HepG2 (cell line): ENCODE data around the gene SERPIND1. TPM values are rescaled to one million over a fixed set of nuclear protein-coding genes. Genes with fewer than 3 reads are reported as not detected.

Source experiments
- ATAC-seq: fragments of 200-7000 bp; cut with Tn5 transposase; 3 replicates; pipeline ENCODE4 v1.9.1; 2020; ENCODE audit warnings: mild to moderate bottlenecking, moderate library complexity
- BruUV-seq: library from RNA; stranded (reverse); fragments of 400-500 nt; replicated peaks from 2 replicates; lab custom pipeline; 2021; lab: Mats Ljungman, UMichigan
- CTCF ChIA-PET: fragments of 300-600 bp; formaldehyde crosslinking; extraction: SDS; loops from one replicate; lab custom pipeline; 2021; ENCODE audit warnings: low total read pairs, inconsistent platforms, low intra/inter-chr PET ratio; lab: Yijun Ruan, JAX
- POLR2A ChIA-PET: fragments of 350-600 bp; sonication (Branson Sonifier 250); formaldehyde crosslinking; loops from one replicate; lab custom pipeline; 2020; ENCODE audit warnings: antibody characterized with exemption, inconsistent platforms; lab: Yijun Ruan, JAX
- DNase-seq: peaks from one replicate; pipeline ENCODE4 v3.0.0-alpha.2; 2015; ENCODE audit warnings: low spot score
- FAIRE-seq: peaks from 3 replicates; lab custom pipeline; 2011; peaks lifted over from hg19 to GRCh38; lab: Jason Lieb, UNC
- H2AFZ ChIP-seq: one replicate; pipeline ENCODE4 v1.6.1; 2011; ENCODE audit warnings: low read length, inconsistent platforms
- H3K27ac ChIP-seq: fragments of 300-600 bp; 3 replicates; pipeline ENCODE4 v1.8.0; 2011; ENCODE audit warnings: mixed run types, mild to moderate bottlenecking, mixed read lengths, low read length, inconsistent platforms; ENCODE audit not compliant: insufficient read depth; ENCODE audit errors: extremely low read length
- H3K27me3 ChIP-seq, 2 experiments: fragments of 200-600 bp in 1 of 2; 2 replicates in 1 of 2; 3 replicates in 1 of 2; pipeline versions ENCODE4 v1.6.0 to v1.8.0; 2011; ENCODE audit warnings: low read length in 2 of 2, mild to moderate bottlenecking in 2 of 2, moderate library complexity in 2 of 2, inconsistent platforms in 1 of 2; ENCODE audit not compliant: insufficient read depth in 2 of 2, control insufficient read depth in 1 of 2
- H3K36me3 ChIP-seq, 2 experiments: fragments of 200-600 bp in 1 of 2; replicated peaks in 1 of 2; 2 replicates in 1 of 2; 3 replicates in 1 of 2; pipeline versions ENCODE4 v1.5.1 to v1.8.0; 2011; ENCODE audit warnings: low read length in 2 of 2, inconsistent platforms in 1 of 2; ENCODE audit not compliant: insufficient read depth in 2 of 2, control insufficient read depth in 1 of 2
- H3K4me1 ChIP-seq: 2 replicates; pipeline ENCODE4 v1.5.1; 2012; ENCODE audit warnings: low read length, inconsistent platforms; ENCODE audit not compliant: insufficient read depth
- H3K4me2 ChIP-seq: 2 replicates; pipeline ENCODE4 v1.6.0; 2011; ENCODE audit warnings: low read depth, low read length, inconsistent platforms
- H3K4me3 ChIP-seq, 3 experiments: fragments of 200-600 bp in 1 of 3; sonication (generic), shearing (Covaris generic) in 1 of 3; replicated peaks in 1 of 3; 2 replicates each; pipeline ENCODE4 v1.5.1; 2011 to 2016; ENCODE audit warnings: low read length in 3 of 3, inconsistent platforms in 2 of 3, low read depth in 2 of 3, mild to moderate bottlenecking in 2 of 3, control low read depth in 1 of 3, mixed read lengths in 1 of 3; ENCODE audit not compliant: insufficient read depth in 1 of 3
- H3K79me2 ChIP-seq: one replicate; pipeline ENCODE4 v1.6.1; 2011; ENCODE audit warnings: low read length, inconsistent platforms; ENCODE audit not compliant: insufficient read depth
- H3K9ac ChIP-seq: 2 replicates; pipeline ENCODE4 v1.6.0; 2011; ENCODE audit warnings: mild to moderate bottlenecking, low read depth, low read length, inconsistent platforms; ENCODE audit not compliant: insufficient read depth
- H3K9me3 ChIP-seq: 2 replicates; pipeline ENCODE4 v1.5.1; 2012; ENCODE audit warnings: mild to moderate bottlenecking, low read length
- H4K20me1 ChIP-seq: 2 replicates; pipeline ENCODE4 v1.6.0; 2011; ENCODE audit warnings: inconsistent platforms, mild to moderate bottlenecking, low read length, moderate library complexity; ENCODE audit not compliant: insufficient read depth
- IKZF4 ChIP-seq: sonication (generic); formaldehyde crosslinking; IDR thresholded peaks from 2 replicates; pipeline ENCODE4 v1.5.1; 2020; ENCODE audit warnings: borderline replicate concordance, mild to moderate bottlenecking, low read depth, missing genetic modification reagents; ENCODE audit errors: not compliant biosample characterization
- MAZ ChIP-seq, 2 experiments: sonication (generic) in 1 of 2; formaldehyde crosslinking in 1 of 2; IDR thresholded peaks; 2 replicates each; pipeline versions ENCODE4 v1.5.0 to v1.6.1; 2012 to 2020; ENCODE audit warnings: low read depth in 2 of 2, mild to moderate bottlenecking in 2 of 2, borderline replicate concordance in 1 of 2, improper control_type of control experiment in 1 of 2, low read length in 1 of 2, missing genetic modification reagents in 1 of 2, moderate library complexity in 1 of 2
- RFXANK ChIP-seq: IDR thresholded peaks from 2 replicates; pipeline ENCODE4 v1.6.1; 2016
- TOE1 ChIP-seq: sonication (generic); formaldehyde crosslinking; IDR thresholded peaks from 2 replicates; pipeline ENCODE4 v1.4.0; 2020; ENCODE audit warnings: mild to moderate bottlenecking, missing genetic modification reagents
- ZNF232 ChIP-seq: sonication (generic); formaldehyde crosslinking; IDR thresholded peaks from 2 replicates; pipeline ENCODE4 v1.4.0; 2020; ENCODE audit warnings: missing genetic modification reagents, borderline replicate concordance
- ZNF317 ChIP-seq: sonication (generic); formaldehyde crosslinking; IDR thresholded peaks from 2 replicates; pipeline ENCODE4 v1.5.0; 2020; ENCODE audit warnings: mild to moderate bottlenecking, missing genetic modification reagents
- ZNF362 ChIP-seq: sonication (generic); formaldehyde crosslinking; IDR thresholded peaks from 2 replicates; pipeline ENCODE4 v1.4.0; 2020; ENCODE audit warnings: missing genetic modification reagents, mild to moderate bottlenecking, borderline replicate concordance
- ZNF430 ChIP-seq: sonication (generic); formaldehyde crosslinking; IDR thresholded peaks from 2 replicates; pipeline ENCODE4 v1.9.0; 2021; ENCODE audit warnings: mild to moderate bottlenecking, missing genetic modification reagents
- ZNF549 ChIP-seq: sonication (generic); formaldehyde crosslinking; IDR thresholded peaks from 2 replicates; pipeline ENCODE4 v1.5.0; 2020; ENCODE audit warnings: missing genetic modification reagents
- ZNF556 ChIP-seq: sonication (generic); formaldehyde crosslinking; IDR thresholded peaks from 2 replicates; pipeline ENCODE4 v1.4.0; 2020; ENCODE audit warnings: mild to moderate bottlenecking, missing genetic modification reagents, borderline replicate concordance
- ZNF83 ChIP-seq: sonication (generic); formaldehyde crosslinking; IDR thresholded peaks from 2 replicates; pipeline ENCODE4 v1.4.0; 2020; ENCODE audit warnings: missing genetic modification reagents, mild to moderate bottlenecking, borderline replicate concordance
- WGBS: methylation state at CpG from one replicate; pipeline ENCODE4 v1.1.6; 2017; ENCODE audit warnings: low lambda C conversion rate; 5-methylcytosine and 5-hydroxymethylcytosine counted together
- in situ Hi-C: cut with HindIII; loops from 2 replicates; pipeline ENCODE4 v1.10.0; 2017; ENCODE audit warnings: low pct_unique_long_range_greater_than_20kb; ENCODE audit not compliant: extremely low pct_ligation_motif_present
- intact Hi-C: fragments of 100-400 bp; cut with micrococcal nuclease; formaldehyde crosslinking; loops from one replicate; pipeline ENCODE4 v1.10.0; 2022; ENCODE audit not compliant: unreplicated experiment
- polyA plus RNA-seq, 8 experiments: library from polyadenylated mRNA; depleted of rRNA in 3 of 8; stranded (reverse) in 7 of 8; unstranded in 1 of 8; fragments of >200 nt; fragmentation: Illumina TruSeq in 4 of 8; extraction: Trizol in 4 of 8; gene quantifications; 2 replicates each; pipeline versions ENCODE4 v1.2.1 to v1.2.3, GENCODE V29; 2011 to 2016; ENCODE audit warnings: low read depth in 4 of 8, missing spikeins in 1 of 8, mixed read lengths in 1 of 8; ENCODE audit not compliant: insufficient read depth in 1 of 8
- total RNA-seq, 5 experiments: library from RNA; depleted of rRNA; stranded (reverse); fragments of >200 nt; fragmentation: Illumina TruSeq; extraction: Trizol; gene quantifications; 2 replicates each; pipeline ENCODE4 v1.2.3, GENCODE V29; 2016; ENCODE audit warnings: low read depth in 1 of 5
- TF ChIP-seq, protein P1 (sequence below): sonication (generic); formaldehyde crosslinking; IDR thresholded peaks from 2 replicates; pipeline ENCODE4 v1.8.0; 2022; ENCODE audit warnings: mild to moderate bottlenecking, missing genetic modification reagents; ENCODE audit not compliant: insufficient replicate concordance
- TF ChIP-seq, protein P2 (sequence below): sonication (generic); formaldehyde crosslinking; conservative IDR thresholded peaks from 2 replicates; pipeline ENCODE4 v1.8.0; 2022; ENCODE audit warnings: low read depth, missing genetic modification reagents
- TF ChIP-seq, protein P3 (sequence below): sonication (generic); formaldehyde crosslinking; IDR thresholded peaks from 2 replicates; pipeline ENCODE4 v1.5.0; 2020; ENCODE audit warnings: mild to moderate bottlenecking, missing genetic modification reagents, borderline replicate concordance

SERPIND1 gene
- total and polyA plus RNA-seq, 2 of the 13 experiments (the other 11 are each of a cell fraction or from before 2014, with no cell fraction given), result 111 to 350 TPM

GRCh38 chr22:20742764-20743163 is 31.1 kb upstream of the SERPIND1 start:
- Histone ChIP-seq H3K4me2 (no peak overlapping the region), H3K4me3 (no peak overlapping the region), H3K9ac (no peak overlapping the region), H3K4me1 (no peaks in the 10 kb centered on the region), H3K36me3 (peaks cover 4 to 29% of the 10 kb centered on the region in 2 experiments; a peak in 3 of 5 replicates), H3K27me3 (no peaks in the 10 kb centered on the region), H3K27ac (no peak overlapping the region), H3K79me2 (no peaks in the 10 kb centered on the region), H4K20me1 (no peaks in the 10 kb centered on the region), H2AFZ (no peak overlapping the region), H3K9me3 (no peaks in the 10 kb centered on the region)
- POLR2A ChIA-PET, result no interaction called here
- DNase-seq (no peak), FAIRE-seq (no peak), ATAC-seq (no peak)
- no TSS peak for BruUV-seq
- CTCF ChIA-PET, result interaction anchor here (1.3 kb wide), 1 partner anchor 178 kb away, joined by 3 read pairs; no protein-coding TSS in a partner anchor
- in situ Hi-C loops, result no loop called here
- WGBS, result 94% methylated on average over 2 of the region's 2 CpGs
- intact Hi-C loops, result no loop called here
- no peak for TF ChIP-seq ZNF556 (CRISPR knock-in tag)
- no peak for TF ChIP-seq IKZF4 (CRISPR knock-in tag)
- TF ChIP-seq ZNF549 (CRISPR knock-in tag), result no peak
- no peak for TF ChIP-seq ZNF362 (CRISPR knock-in tag)
- TF ChIP-seq, protein P1, sequence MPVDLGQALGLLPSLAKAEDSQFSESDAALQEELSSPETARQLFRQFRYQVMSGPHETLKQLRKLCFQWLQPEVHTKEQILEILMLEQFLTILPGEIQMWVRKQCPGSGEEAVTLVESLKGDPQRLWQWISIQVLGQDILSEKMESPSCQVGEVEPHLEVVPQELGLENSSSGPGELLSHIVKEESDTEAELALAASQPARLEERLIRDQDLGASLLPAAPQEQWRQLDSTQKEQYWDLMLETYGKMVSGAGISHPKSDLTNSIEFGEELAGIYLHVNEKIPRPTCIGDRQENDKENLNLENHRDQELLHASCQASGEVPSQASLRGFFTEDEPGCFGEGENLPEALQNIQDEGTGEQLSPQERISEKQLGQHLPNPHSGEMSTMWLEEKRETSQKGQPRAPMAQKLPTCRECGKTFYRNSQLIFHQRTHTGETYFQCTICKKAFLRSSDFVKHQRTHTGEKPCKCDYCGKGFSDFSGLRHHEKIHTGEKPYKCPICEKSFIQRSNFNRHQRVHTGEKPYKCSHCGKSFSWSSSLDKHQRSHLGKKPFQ (CRISPR knock-in tag), result no peak
- TF ChIP-seq TOE1 (CRISPR knock-in tag), result no peak
- no peak for TF ChIP-seq ZNF317 (CRISPR knock-in tag)
- TF ChIP-seq ZNF83 (CRISPR knock-in tag), result no peak
- no peak for TF ChIP-seq ZNF232 (CRISPR knock-in tag)
- TF ChIP-seq, protein P2, sequence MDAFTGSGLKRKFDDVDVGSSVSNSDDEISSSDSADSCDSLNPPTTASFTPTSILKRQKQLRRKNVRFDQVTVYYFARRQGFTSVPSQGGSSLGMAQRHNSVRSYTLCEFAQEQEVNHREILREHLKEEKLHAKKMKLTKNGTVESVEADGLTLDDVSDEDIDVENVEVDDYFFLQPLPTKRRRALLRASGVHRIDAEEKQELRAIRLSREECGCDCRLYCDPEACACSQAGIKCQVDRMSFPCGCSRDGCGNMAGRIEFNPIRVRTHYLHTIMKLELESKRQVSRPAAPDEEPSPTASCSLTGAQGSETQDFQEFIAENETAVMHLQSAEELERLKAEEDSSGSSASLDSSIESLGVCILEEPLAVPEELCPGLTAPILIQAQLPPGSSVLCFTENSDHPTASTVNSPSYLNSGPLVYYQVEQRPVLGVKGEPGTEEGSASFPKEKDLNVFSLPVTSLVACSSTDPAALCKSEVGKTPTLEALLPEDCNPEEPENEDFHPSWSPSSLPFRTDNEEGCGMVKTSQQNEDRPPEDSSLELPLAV (CRISPR knock-in tag), result no peak
- TF ChIP-seq ZNF430 (CRISPR knock-in tag), result no peak
- no peak for TF ChIP-seq MAZ (IDR thresholded peaks at IDR 0.05; ENCODE audit: borderline replicate concordance, low read depth, low read length)
- TF ChIP-seq MAZ (CRISPR knock-in tag; IDR thresholded peaks at IDR 0.05; ENCODE audit: low read depth), result no peak
- TF ChIP-seq, protein P3, sequence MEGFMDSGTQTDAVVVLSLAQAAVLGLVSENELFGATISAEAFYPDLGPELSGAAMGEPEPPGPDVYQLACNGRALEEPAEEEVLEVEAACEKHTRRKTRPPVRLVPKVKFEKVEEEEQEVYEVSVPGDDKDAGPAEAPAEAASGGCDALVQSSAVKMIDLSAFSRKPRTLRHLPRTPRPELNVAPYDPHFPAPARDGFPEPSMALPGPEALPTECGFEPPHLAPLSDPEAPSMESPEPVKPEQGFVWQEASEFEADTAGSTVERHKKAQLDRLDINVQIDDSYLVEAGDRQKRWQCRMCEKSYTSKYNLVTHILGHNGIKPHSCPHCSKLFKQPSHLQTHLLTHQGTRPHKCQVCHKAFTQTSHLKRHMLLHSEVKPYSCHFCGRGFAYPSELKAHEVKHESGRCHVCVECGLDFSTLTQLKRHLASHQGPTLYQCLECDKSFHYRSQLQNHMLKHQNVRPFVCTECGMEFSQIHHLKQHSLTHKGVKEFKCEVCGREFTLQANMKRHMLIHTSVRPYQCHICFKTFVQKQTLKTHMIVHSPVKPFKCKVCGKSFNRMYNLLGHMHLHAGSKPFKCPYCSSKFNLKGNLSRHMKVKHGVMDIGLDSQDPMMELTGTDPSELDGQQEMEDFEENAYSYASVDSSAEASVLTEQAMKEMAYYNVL (CRISPR knock-in tag), result no peak
- TF ChIP-seq RFXANK (CRISPR knock-in tag), result no peak
